ENCODE data around the gene BABAM2.
A peak's percentile ranks its signal among the peaks of the same experiment; 100 is the strongest.
"Not testable (repeated sequence)": the region's sequence is repeated elsewhere in the genome, so short reads cannot be mapped to it uniquely, and the experiment has no call there.

The BABAM2 gene

GRCh38 chr2:28318462-28319117 lies 428.1 kb downstream of the BABAM2 start:
- intact Hi-C loops (cut with DNase I) = no loop called here
- no peak for DNase-seq

GRCh38 chr2:28319118-28320008 lies 428.8 kb downstream of the BABAM2 start:
- intact Hi-C loops (cut with DNase I) = no loop called here
- no peak for DNase-seq

- DNase-seq = no peak
- intact Hi-C loops (cut with DNase I) = no loop called here
Observed at GRCh38 chr2:28320009-28320365, 429.5 kb downstream of the BABAM2 start.

- intact Hi-C loops (cut with DNase I) = no loop called here
- DNase-seq = no peak
Observed at GRCh38 chr2:28320371-28320770, 429.8 kb downstream of the BABAM2 start.

GRCh38 chr2:28321426-28321825 lies 430.9 kb downstream of the BABAM2 start:
- no peak for DNase-seq
- intact Hi-C loops (cut with DNase I) = no loop called here

GRCh38 chr2:28322051-28322450 lies 431.5 kb downstream of the BABAM2 start:
- DNase-seq = no peak
- intact Hi-C loops (cut with DNase I) = no loop called here

- intact Hi-C loops (cut with DNase I) = no loop called here
- DNase-seq = no peak
Observed at GRCh38 chr2:28322456-28322855, 431.9 kb downstream of the BABAM2 start.

- intact Hi-C loops (cut with DNase I) = no loop called here
- no peak for DNase-seq
Observed at GRCh38 chr2:28322981-28323396, 432.5 kb downstream of the BABAM2 start.

GRCh38 chr2:28325173-28325566 lies 434.6 kb downstream of the BABAM2 start:
- intact Hi-C loops (cut with DNase I) = no loop called here
- no peak for DNase-seq

- no peak for DNase-seq
- intact Hi-C loops (cut with DNase I) = no loop called here
Observed at GRCh38 chr2:28325567-28326468, 435.3 kb downstream of the BABAM2 start.

- DNase-seq = no peak
- intact Hi-C loops (cut with DNase I) = no loop called here
Observed at GRCh38 chr2:28326469-28326805, 435.9 kb downstream of the BABAM2 start.

GRCh38 chr2:28326881-28327505 lies 436.5 kb downstream of the BABAM2 start:
- intact Hi-C loops (cut with DNase I) = no loop called here
- peak in 1 of 10 donors; percentile 68 for DNase-seq

- intact Hi-C loops (cut with DNase I) = no loop called here
- DNase-seq = no peak
Observed at GRCh38 chr2:28327581-28327955, 437.0 kb downstream of the BABAM2 start.

GRCh38 chr2:28327956-28328922 lies 437.7 kb downstream of the BABAM2 start:
- intact Hi-C loops (cut with DNase I) = no loop called here
- DNase-seq = no peak

- peak in 1 of 10 donors; percentile 43 for DNase-seq
- intact Hi-C loops (cut with DNase I) = no loop called here
Observed at GRCh38 chr2:28329184-28329583, 438.7 kb downstream of the BABAM2 start.

- DNase-seq; intact Hi-C loops (cut with DNase I): not testable (repeated sequence)
Observed at GRCh38 chr2:28330722-28331121, 440.2 kb downstream of the BABAM2 start.

GRCh38 chr2:28331797-28332196 lies 441.3 kb downstream of the BABAM2 start:
- DNase-seq; intact Hi-C loops (cut with DNase I): not testable (repeated sequence)

GRCh38 chr2:28332696-28333095 lies 442.2 kb downstream of the BABAM2 start:
- peak in 1 of 10 donors; percentile 45 for DNase-seq

More at GRCh38 chr2:28332696-28333095, 442.2 kb downstream of the BABAM2 start:
- intact Hi-C loops (cut with DNase I) = no loop called here
